ENCODE results near the gene ARL6.

- TF ChIP-seq CTCF (IDR thresholded peaks at IDR 0.05) (no peak), POLR2A (IDR thresholded peaks at IDR 0.05) (no peak)
These were observed 73.8 kb downstream of the ARL6 start for GRCh38 chr3:97838393-97838792.
